Measurements from ENCODE around the gene GNG12. TPM values are rescaled to one million over a fixed set of nuclear protein-coding genes. Genes with fewer than 3 reads are reported as not detected.
"Not testable (repeated sequence)": the region's sequence is repeated elsewhere in the genome, so short reads cannot be mapped to it uniquely, and the experiment has no call there.

GNG12 gene
- polyA plus RNA-seq, 1 donor, result 34.5 TPM

- no peak for DNase-seq (ENCODE audit: low read depth)
Measured at GRCh38 chr1:67733681-67734322, 99.5 kb downstream of the GNG12 start.

GRCh38 chr1:67732750-67733151 lies 100.5 kb downstream of the GNG12 start:
- DNase-seq (ENCODE audit: low read depth), result no peak

DNA sequence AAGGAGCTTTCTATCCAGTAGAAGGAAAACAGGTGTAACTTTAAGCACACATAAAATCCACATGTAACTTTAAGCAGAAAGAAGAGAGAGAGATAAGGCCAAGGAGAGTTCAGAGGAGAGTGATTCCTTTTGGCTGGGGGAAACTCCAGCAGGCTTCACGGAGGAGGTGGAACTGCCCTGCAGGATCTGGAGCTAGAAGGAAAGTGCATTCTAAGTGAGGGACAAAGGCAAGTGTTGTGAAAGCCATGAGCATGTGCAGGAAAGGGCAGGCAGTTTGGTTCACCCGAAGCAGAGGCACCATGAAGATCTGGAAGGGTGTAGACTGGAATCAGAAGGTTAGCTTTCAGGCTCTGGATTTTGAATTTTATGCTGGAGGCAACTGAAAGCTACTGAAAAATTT lies 101.9 kb downstream of the GNG12 start:
- no peak for DNase-seq (ENCODE audit: low read depth)

DNA sequence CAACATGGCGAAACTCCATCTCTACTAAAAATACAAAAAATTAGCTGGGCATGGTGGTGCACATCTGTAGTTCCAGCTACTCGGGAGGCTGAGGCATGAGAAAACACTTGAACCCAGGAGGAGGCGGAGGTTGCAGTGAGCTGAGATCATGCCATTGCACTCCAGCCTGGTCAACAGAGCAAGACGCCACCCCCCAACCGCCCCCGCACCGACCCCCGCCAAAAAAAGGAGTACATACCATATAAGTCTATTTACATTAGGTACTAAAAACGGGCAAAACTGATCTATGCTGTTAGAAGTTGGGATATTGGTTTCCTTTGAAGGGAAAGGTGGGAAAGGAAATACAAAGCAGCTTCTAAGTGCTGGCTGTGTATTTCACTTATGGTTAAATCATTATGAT lies 103.0 kb downstream of the GNG12 start:
- DNase-seq (ENCODE audit: low read depth), result not testable (repeated sequence)

- no peak for DNase-seq (ENCODE audit: low read depth)
Measured at GRCh38 chr1:67729872-67730271, 103.4 kb downstream of the GNG12 start.

GRCh38 chr1:67726224-67726623 lies 107.0 kb downstream of the GNG12 start:
- DNase-seq (ENCODE audit: low read depth), result no peak

DNA sequence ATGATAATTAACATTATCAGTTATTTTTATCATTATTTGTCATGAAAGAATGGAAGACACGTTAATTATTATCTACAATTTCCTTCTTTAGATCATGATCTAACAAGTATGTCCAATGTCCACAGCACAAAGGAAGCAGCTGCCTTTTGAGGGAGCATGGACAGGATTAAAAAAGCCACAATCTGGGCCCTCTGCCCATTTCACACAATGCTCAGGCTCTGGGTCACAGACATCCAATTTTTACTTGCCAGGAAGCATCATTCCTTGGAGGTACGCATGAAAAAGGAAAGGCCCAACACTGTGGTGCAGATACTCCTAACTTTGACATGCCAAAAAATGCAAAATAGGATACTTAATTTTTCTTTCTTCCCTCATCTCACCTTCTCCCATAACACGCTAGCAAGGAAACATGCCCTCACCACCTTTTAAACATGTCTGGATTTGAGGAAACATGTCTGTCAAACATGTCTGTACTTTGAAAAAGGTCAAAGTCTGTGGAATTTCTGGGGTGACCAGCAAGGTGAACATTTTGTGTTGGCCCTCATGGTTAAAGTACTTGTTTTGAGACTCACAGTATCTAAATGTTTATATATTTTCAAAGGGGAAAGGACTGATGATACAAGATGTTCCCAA lies 108.2 kb downstream of the GNG12 start:
- no peak for DNase-seq (ENCODE audit: low read depth)

DNA sequence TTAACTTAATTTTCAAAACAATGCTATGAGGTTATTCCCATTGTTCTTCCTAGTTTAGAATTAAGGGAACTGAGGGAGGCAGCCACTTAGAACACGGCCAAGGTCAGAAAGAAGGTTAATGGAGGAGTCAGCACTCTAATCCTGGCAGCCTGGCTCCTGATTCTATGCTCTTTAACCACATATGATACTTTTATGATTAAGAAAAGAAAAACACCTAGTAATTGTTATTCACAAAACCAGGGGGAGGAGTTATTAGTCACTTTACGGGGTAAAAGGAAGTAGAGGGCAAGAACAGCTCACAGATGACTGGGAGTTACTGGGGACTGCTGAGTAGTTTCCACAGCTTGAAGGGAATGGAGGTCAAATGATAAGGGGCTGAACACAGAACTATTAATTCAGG lies 109.6 kb downstream of the GNG12 start:
- DNase-seq (ENCODE audit: low read depth), result no peak

GRCh38 chr1:67723126-67723525 lies 110.1 kb downstream of the GNG12 start:
- no peak for DNase-seq (ENCODE audit: low read depth)

DNA sequence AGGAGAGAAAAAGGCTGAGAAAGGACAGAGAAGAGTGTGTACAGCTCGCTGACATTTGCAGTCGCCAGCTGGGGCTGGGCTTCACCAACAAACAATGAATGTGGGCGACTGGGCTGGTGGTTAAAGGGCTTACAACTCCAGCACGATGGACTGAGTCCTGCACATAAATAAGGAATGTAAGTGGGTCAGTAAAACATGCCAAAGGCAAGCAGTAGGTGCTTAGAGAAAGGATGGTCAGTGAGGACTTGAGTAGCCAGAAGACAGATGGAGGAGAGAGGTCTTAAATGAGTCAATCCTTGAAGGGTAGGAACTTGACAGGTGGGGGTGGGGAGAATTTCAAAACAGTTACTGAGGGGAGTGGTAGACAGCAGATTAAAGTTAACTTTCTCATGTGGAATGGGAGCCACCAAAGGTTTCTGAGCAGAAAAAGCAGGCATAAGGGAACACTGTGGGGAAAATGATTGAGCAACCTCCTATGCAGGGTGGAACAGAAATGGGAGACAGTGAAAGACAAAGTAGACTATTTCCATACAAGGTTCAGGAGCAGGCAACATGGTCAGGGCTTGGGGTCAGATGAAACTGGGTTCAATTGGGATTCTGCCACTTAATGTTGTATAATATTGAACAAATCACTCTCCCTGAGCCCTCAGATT lies 110.8 kb downstream of the GNG12 start:
- DNase-seq (ENCODE audit: low read depth), result no peak

- no peak for DNase-seq (ENCODE audit: low read depth)
Measured at GRCh38 chr1:67721650-67722291, 111.5 kb downstream of the GNG12 start.

- no peak for DNase-seq (ENCODE audit: low read depth)
Measured at GRCh38 chr1:67721112-67721511, 112.2 kb downstream of the GNG12 start.

- DNase-seq (ENCODE audit: low read depth), result no peak
Measured at GRCh38 chr1:67719329-67720196, 113.7 kb downstream of the GNG12 start.

- no peak for DNase-seq (ENCODE audit: low read depth)
Measured at GRCh38 chr1:67717876-67718275, 115.4 kb downstream of the GNG12 start.

DNA sequence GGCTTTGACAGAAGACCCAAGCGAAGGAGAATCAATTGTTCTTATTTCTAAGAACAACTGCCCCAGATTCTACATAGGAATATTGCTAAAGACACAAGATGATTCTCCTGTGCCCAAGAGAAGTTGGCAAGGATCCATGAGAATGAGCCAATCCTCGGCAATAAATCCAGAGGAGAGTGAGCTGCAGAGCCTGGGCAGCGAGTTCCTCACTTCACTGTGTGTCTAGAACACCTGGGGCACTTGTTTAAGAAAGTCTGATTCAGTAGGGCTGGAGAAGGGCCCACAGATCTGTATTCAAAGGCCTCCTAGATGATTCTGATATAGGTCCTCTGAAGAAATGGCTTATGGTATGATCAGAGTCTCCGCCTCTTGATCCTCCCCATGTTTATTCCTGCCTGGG lies 116.5 kb downstream of the GNG12 start:
- DNase-seq (ENCODE audit: low read depth), result no peak

GRCh38 chr1:67715819-67716218 lies 117.4 kb downstream of the GNG12 start:
- DNase-seq (ENCODE audit: low read depth), result no peak

GRCh38 chr1:67713057-67713846 lies 120.0 kb downstream of the GNG12 start:
- no peak for DNase-seq (ENCODE audit: low read depth)

DNA sequence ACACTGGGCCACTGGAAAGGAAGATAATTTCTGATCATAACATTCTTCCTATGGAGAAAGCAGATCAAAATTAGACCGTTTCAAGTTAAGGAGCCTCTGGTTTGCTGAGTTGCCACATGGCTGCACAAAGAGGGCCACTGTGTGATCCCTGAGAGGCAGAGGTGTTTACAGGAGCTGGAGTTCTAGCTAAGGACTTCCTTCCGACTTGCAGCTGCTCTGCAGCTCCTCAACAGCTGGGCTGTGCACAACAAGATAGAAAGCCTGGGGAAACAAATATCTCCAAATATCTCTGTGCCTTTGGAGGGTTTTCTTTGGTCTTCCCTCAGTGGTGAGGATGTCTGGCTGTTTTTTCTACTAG lies 121.4 kb downstream of the GNG12 start:
- DNase-seq (ENCODE audit: low read depth), result no peak

DNA sequence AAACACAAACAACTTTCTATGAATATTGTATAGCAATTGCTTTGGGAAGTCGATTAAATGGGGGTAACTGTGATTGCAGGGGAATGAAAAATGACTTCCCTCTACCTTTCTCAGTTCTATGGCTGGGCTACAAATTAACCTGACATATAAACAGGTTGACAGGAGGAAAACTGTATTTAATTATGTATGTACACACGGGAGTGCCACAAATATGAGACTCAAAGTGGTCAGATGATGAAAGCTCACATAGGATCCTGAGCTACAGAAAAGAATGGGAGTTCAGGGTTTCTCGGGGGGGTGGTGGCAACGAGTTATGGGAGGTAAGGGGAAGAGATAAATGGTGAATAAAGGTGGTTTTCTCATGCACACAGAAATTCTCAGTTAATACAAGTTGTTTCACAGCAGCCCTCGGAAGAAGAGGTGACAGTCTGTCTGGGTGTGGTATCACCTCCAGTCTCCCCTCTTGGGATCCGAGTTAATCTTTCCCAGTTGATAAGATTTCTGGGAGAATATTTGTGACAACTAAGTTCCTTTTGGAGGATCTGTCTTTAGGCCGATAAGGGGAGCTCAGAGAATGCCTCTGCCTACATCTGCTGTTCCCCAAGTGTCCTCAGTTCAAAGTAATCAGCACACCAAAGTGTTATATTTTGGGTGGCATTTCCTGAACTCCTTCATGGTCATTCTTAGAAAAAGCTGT lies 122.0 kb downstream of the GNG12 start:
- no peak for DNase-seq (ENCODE audit: low read depth)

GRCh38 chr1:67710417-67710816 lies 122.8 kb downstream of the GNG12 start:
- DNase-seq (ENCODE audit: low read depth), result no peak

Data from forelimb muscle (tissue), 1 donor.